HG03558 (cell line): ENCODE results near the gene LIPA.
"Not testable (repeated sequence)": the region's sequence is repeated elsewhere in the genome, so short reads cannot be mapped to it uniquely, and the experiment has no call there.

Experiments
- ATAC-seq: cut with Tn5 transposase; IDR thresholded peaks from one replicate; pipeline ENCODE4 v1.9.1; 2021; ENCODE audit warnings: moderate number of reproducible peaks; ENCODE audit not compliant: unreplicated experiment; ENCODE audit errors: extremely low read depth

LIPA gene

GRCh38 chr10:89214566-89215165 lies 36.9 kb downstream of the LIPA start:
- ATAC-seq, result no peak

DNA sequence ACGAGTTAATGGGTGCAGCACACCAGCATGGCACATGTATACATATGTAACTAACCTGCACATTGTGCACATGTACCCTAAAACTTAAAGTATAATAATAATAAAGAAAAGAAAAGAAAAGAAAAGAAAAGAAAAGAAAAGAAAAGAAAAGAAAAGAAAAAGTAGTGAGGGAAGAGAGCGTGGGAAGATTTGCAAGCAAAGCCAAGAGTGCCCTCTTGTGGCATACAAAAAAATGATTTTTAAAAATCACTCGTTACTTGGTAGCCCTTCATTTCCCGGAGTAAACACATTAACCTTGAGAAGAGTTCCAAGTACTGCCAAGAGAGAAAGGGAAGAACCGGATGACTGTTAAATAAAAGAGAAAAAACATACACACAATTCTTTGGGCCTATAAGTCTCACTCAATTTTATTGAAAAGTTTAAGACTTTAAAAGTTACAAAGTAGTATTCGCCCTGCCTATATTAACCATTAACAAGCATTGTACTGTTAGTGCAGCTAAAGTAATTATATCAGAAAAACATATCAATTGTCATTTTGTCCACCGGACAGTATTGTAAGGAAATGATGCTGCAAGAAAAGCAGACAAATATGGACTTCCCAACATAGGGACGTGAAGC lies 38.3 kb downstream of the LIPA start:
- no peak for ATAC-seq

DNA sequence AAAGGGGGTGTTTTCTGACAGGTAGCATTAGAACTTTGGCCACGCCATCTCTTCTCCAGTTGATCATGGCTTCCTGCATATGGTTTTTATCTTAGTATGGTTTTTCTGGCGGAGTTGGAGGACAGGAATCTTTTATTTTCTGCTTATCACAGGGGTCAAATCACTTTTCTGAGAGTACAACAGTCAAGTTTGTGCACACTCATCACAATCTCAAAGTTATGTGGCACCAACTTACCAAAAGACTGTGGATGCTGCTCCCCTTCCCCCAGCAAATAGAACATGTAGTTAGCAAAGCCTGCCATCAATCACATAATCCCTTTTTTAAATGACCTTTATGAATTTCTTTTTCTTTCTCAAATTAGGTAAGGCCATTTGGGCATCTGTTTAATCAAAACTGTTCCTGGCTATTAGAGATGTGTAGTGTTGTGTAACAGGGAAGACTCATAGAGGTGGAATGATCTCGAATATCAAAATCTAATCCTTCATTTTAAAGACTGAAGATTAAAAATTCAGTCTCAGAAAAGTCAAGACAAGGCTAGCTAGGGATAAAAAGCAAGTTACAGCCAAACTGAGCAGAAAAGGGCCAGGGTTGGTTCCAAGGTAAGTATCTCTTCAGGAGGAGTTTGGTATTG lies 40.7 kb downstream of the LIPA start:
- ATAC-seq, result no peak

- no peak for ATAC-seq
Observed at GRCh38 chr10:89209718-89210117, 41.9 kb downstream of the LIPA start.

GRCh38 chr10:89207801-89208551 lies 43.6 kb downstream of the LIPA start:
- no peak for ATAC-seq

GRCh38 chr10:89207181-89207800 lies 44.3 kb downstream of the LIPA start, which contains the start of gene CH25H:
Gene CH25H (minus strand): TSS chr10:89207317. CDS start chr10:89207292, 25 bp downstream.
- ATAC-seq, result no peak

- no peak for ATAC-seq
Observed at GRCh38 chr10:89206402-89207180, 45.0 kb downstream of the LIPA start.

GRCh38 chr10:89204621-89205185 lies 46.9 kb downstream of the LIPA start:
- ATAC-seq, result no peak

- no peak for ATAC-seq
Observed at GRCh38 chr10:89203237-89203636, 48.3 kb downstream of the LIPA start.

- ATAC-seq, result no peak
Observed at GRCh38 chr10:89202033-89202425, 49.5 kb downstream of the LIPA start.

GRCh38 chr10:89201345-89202032 lies 50.1 kb downstream of the LIPA start:
- ATAC-seq, result no peak

GRCh38 chr10:89197473-89197872 lies 54.1 kb downstream of the LIPA start:
- ATAC-seq, result no peak

GRCh38 chr10:89191301-89191700 lies 60.3 kb downstream of the LIPA start:
- not testable (repeated sequence) for ATAC-seq

GRCh38 chr10:89189211-89189734 lies 62.3 kb downstream of the LIPA start:
- no peak for ATAC-seq

DNA sequence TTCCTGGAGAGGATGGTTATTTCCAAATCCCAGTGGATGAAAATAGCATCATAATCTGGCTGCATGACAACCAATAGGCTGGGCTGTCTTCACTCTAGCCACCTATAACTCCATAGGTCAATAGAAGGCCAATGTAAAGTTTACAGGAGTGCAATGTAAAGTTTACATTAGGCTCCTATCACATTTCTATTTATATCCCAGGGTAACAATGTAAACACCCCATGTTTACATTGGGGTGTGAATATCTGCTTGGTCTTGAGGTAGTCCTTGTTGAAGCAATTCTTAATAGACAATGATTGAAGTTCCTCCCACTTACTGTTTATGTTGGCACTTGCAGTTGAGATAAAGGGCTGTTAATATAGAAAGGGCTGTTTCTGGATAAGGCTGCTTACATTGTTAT lies 65.9 kb downstream of the LIPA start:
- no peak for ATAC-seq

GRCh38 chr10:89184638-89185037 lies 66.9 kb downstream of the LIPA start:
- ATAC-seq, result no peak

- ATAC-seq, result no peak
Observed at GRCh38 chr10:89183571-89183970, 68.0 kb downstream of the LIPA start.

DNA sequence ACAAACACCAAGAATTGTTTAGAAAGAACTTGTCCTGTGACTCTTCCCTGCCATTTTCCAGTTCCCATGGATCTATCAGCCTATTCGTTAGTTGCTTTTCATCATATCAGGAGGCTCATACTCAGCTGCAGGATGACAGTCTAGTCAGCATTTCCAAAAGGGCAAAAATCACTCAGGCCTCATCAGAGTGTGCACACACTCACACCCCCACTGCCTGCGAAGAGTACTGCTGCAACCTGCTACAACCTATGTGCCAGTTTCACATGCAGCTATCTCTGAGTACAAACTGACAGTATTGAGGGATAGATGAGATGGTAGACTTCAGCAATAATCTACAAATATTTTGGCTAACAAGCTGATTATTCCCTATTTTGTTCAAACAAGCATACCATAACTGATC lies 68.7 kb downstream of the LIPA start:
- no peak for ATAC-seq

DNA sequence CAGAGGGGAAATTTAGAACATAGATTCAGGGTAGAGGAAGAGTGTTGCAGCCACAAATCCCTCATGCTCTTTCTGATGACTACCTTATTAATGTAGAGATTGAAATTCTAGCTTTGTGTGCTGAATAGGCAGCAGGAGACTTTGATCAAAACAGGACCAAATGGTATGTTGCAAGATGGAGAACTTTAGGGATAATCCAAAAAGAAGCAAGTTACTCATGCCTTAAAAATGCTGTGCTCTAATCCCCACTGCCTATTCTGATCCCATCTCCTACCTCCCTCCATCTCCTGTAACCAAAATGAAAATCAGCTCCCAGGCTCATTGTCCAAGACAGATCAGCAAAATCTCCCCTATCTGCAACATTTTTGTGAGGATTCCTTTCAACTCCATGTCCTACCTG lies 75.8 kb downstream of the LIPA start:
- ATAC-seq, result no peak
